ENCODE results near the gene FHL1.

FHL1 gene

GRCh38 chrX:136126371-136126770 lies 21.0 kb upstream of the FHL1 start:
- H3K27ac Mint-ChIP-seq (ENCODE audit: low read depth): no peak overlapping the region
- H3K36me3 Mint-ChIP-seq (ENCODE audit: insufficient read depth): no peaks in the 10 kb centered on the region
- no peaks in the 10 kb centered on the region for H3K27me3 Mint-ChIP-seq
- H3K4me1 Mint-ChIP-seq: no peaks in the 10 kb centered on the region
- ATAC-seq (replicated peaks; ENCODE audit: extremely low read depth, poor library complexity, severe bottlenecking): no peak
- H3K4me3 Mint-ChIP-seq: no peak overlapping the region
- no peaks in the 10 kb centered on the region for H3K9me3 Mint-ChIP-seq
- no peak for DNase-seq (ENCODE audit: low spot score in 2 of 2)

GRCh38 chrX:136126872-136127406 lies 20.4 kb upstream of the FHL1 start:
- no peaks in the 10 kb centered on the region for H3K4me1 Mint-ChIP-seq
- no peaks in the 10 kb centered on the region for H3K36me3 Mint-ChIP-seq (ENCODE audit: insufficient read depth)
- no peak overlapping the region for H3K27ac Mint-ChIP-seq (ENCODE audit: low read depth)
- H3K27me3 Mint-ChIP-seq: no peaks in the 10 kb centered on the region
- DNase-seq (ENCODE audit: low spot score in 2 of 2): no peak
- no peak overlapping the region for H3K4me3 Mint-ChIP-seq
- H3K9me3 Mint-ChIP-seq: no peaks in the 10 kb centered on the region
- ATAC-seq (replicated peaks; ENCODE audit: extremely low read depth, poor library complexity, severe bottlenecking): no peak

- Mint-ChIP-seq H3K4me1 (no peaks in the 10 kb centered on the region), H3K36me3 (ENCODE audit: insufficient read depth) (no peaks in the 10 kb centered on the region), H3K27me3 (no peaks in the 10 kb centered on the region), H3K9me3 (no peaks in the 10 kb centered on the region), H3K27ac (ENCODE audit: low read depth) (no peak overlapping the region), H3K4me3 (no peak overlapping the region)
- ATAC-seq (replicated peaks; ENCODE audit: extremely low read depth, poor library complexity, severe bottlenecking) (no peak), DNase-seq (ENCODE audit: low spot score in 2 of 2) (no peak)
Measured at GRCh38 chrX:136128743-136129142, 18.6 kb upstream of the FHL1 start.

GRCh38 chrX:136130931-136131833 lies 16.2 kb upstream of the FHL1 start:
- Mint-ChIP-seq H3K4me1 (no peaks in the 10 kb centered on the region), H3K27ac (ENCODE audit: low read depth) (no peak overlapping the region), H3K36me3 (ENCODE audit: insufficient read depth) (no peaks in the 10 kb centered on the region), H3K9me3 (no peaks in the 10 kb centered on the region), H3K4me3 (no peak overlapping the region), H3K27me3 (no peaks in the 10 kb centered on the region)
- no peak for ATAC-seq (replicated peaks; ENCODE audit: extremely low read depth, poor library complexity, severe bottlenecking)
- no peak for DNase-seq (ENCODE audit: low spot score in 2 of 2)

GRCh38 chrX:136138939-136139338 lies 8.4 kb upstream of the FHL1 start:
- Mint-ChIP-seq H3K4me1 (peaks cover 10% of the 10 kb centered on the region), H3K9me3 (no peaks in the 10 kb centered on the region), H3K27ac (ENCODE audit: low read depth) (no peak overlapping the region), H3K4me3 (no peak overlapping the region), H3K36me3 (ENCODE audit: insufficient read depth) (no peaks in the 10 kb centered on the region), H3K27me3 (no peaks in the 10 kb centered on the region)
- no peak for DNase-seq (ENCODE audit: low spot score in 2 of 2)
- no peak for ATAC-seq (replicated peaks; ENCODE audit: extremely low read depth, poor library complexity, severe bottlenecking)

- peaks cover 10% of the 10 kb centered on the region for H3K27me3 Mint-ChIP-seq
- H3K36me3 Mint-ChIP-seq (ENCODE audit: insufficient read depth): no peaks in the 10 kb centered on the region
- H3K27ac Mint-ChIP-seq (ENCODE audit: low read depth): no peak overlapping the region
- no peaks in the 10 kb centered on the region for H3K9me3 Mint-ChIP-seq
- no peak overlapping the region for H3K4me3 Mint-ChIP-seq
- no peak for ATAC-seq (replicated peaks; ENCODE audit: extremely low read depth, poor library complexity, severe bottlenecking)
- no peak for DNase-seq (ENCODE audit: low spot score in 2 of 2)
- H3K4me1 Mint-ChIP-seq: peaks cover 26% of the 10 kb centered on the region
Measured at GRCh38 chrX:136141569-136141968, 5.8 kb upstream of the FHL1 start.

GRCh38 chrX:136142592-136142991 lies 4.7 kb upstream of the FHL1 start:
- Mint-ChIP-seq H3K4me1 (peaks cover 28% of the 10 kb centered on the region), H3K9me3 (no peaks in the 10 kb centered on the region), H3K36me3 (ENCODE audit: insufficient read depth) (no peaks in the 10 kb centered on the region), H3K27ac (ENCODE audit: low read depth) (no peak overlapping the region), H3K4me3 (no peak overlapping the region), H3K27me3 (peaks cover 10% of the 10 kb centered on the region)
- no peak for ATAC-seq (replicated peaks; ENCODE audit: extremely low read depth, poor library complexity, severe bottlenecking)
- no peak for DNase-seq (ENCODE audit: low spot score in 2 of 2)

GRCh38 chrX:136143711-136144110 lies 3.6 kb upstream of the FHL1 start:
- peak overlapping the region; percentile 56 for H3K4me3 Mint-ChIP-seq
- no peak for ATAC-seq (replicated peaks; ENCODE audit: extremely low read depth, poor library complexity, severe bottlenecking)
- DNase-seq (ENCODE audit: low spot score in 2 of 2): no peak

GRCh38 chrX:136146614-136147314 lies 569 bp upstream of the FHL1 start:
- Mint-ChIP-seq H3K27ac (ENCODE audit: low read depth) (no peak overlapping the region), H3K4me1 (peaks cover 28% of the 10 kb centered on the region), H3K27me3 (peaks cover 10% of the 10 kb centered on the region), H3K9me3 (no peaks in the 10 kb centered on the region), H3K36me3 (ENCODE audit: insufficient read depth) (no peaks in the 10 kb centered on the region), H3K4me3 (peak overlapping the region; percentile 78)
- DNase-seq (ENCODE audit: low spot score in 2 of 2) (no peak), ATAC-seq (replicated peaks; ENCODE audit: extremely low read depth, poor library complexity, severe bottlenecking) (peak; percentile 43)

More at GRCh38 chrX:136143711-136144110, 3.6 kb upstream of the FHL1 start:
- H3K27ac Mint-ChIP-seq (ENCODE audit: low read depth): no peak overlapping the region
- no peaks in the 10 kb centered on the region for H3K9me3 Mint-ChIP-seq
- H3K4me1 Mint-ChIP-seq: peaks cover 28% of the 10 kb centered on the region
- H3K36me3 Mint-ChIP-seq (ENCODE audit: insufficient read depth): no peaks in the 10 kb centered on the region
- H3K27me3 Mint-ChIP-seq: peaks cover 10% of the 10 kb centered on the region

GRCh38 chrX:136147976-136148375 lies 643 bp downstream of the FHL1 start:
- H3K27me3 Mint-ChIP-seq: peaks cover 10% of the 10 kb centered on the region
- H3K36me3 Mint-ChIP-seq (ENCODE audit: insufficient read depth): no peaks in the 10 kb centered on the region
- H3K4me3 Mint-ChIP-seq: peak overlapping the region; percentile 52
- ATAC-seq (replicated peaks; ENCODE audit: extremely low read depth, poor library complexity, severe bottlenecking) (no peak), DNase-seq (ENCODE audit: low spot score in 2 of 2) (no peak)
- peaks cover 27% of the 10 kb centered on the region for H3K4me1 Mint-ChIP-seq
- no peaks in the 10 kb centered on the region for H3K9me3 Mint-ChIP-seq
- no peak overlapping the region for H3K27ac Mint-ChIP-seq (ENCODE audit: low read depth)

GRCh38 chrX:136148391-136148790 lies 1.1 kb downstream of the FHL1 start:
- peak overlapping the region; percentile 52 for H3K4me3 Mint-ChIP-seq
- DNase-seq (ENCODE audit: low spot score in 2 of 2) (no peak), ATAC-seq (replicated peaks; ENCODE audit: extremely low read depth, poor library complexity, severe bottlenecking) (no peak)
- H3K4me1 Mint-ChIP-seq: peaks cover 23% of the 10 kb centered on the region
- H3K36me3 Mint-ChIP-seq (ENCODE audit: insufficient read depth): no peaks in the 10 kb centered on the region
- H3K27me3 Mint-ChIP-seq: peaks cover 10% of the 10 kb centered on the region
- no peaks in the 10 kb centered on the region for H3K9me3 Mint-ChIP-seq
- H3K27ac Mint-ChIP-seq (ENCODE audit: low read depth): no peak overlapping the region

- no peak overlapping the region for H3K4me3 Mint-ChIP-seq
- ATAC-seq (replicated peaks; ENCODE audit: extremely low read depth, poor library complexity, severe bottlenecking) (no peak), DNase-seq (ENCODE audit: low spot score in 2 of 2) (no peak)
- no peaks in the 10 kb centered on the region for H3K4me1 Mint-ChIP-seq
- no peaks in the 10 kb centered on the region for H3K36me3 Mint-ChIP-seq (ENCODE audit: insufficient read depth)
- H3K27me3 Mint-ChIP-seq: no peaks in the 10 kb centered on the region
- no peaks in the 10 kb centered on the region for H3K9me3 Mint-ChIP-seq
- no peak overlapping the region for H3K27ac Mint-ChIP-seq (ENCODE audit: low read depth)
Measured at GRCh38 chrX:136154998-136155397, 7.7 kb downstream of the FHL1 start.
